ENCODE data around the gene CUEDC1.

The CUEDC1 gene

GRCh38 chr17:57874058-57874419 lies 81.2 kb downstream of the CUEDC1 start:
- no peak for DNase-seq

- no peak for DNase-seq
Measured at GRCh38 chr17:57873261-57874057, 81.8 kb downstream of the CUEDC1 start.

GRCh38 chr17:57872536-57872935 lies 82.7 kb downstream of the CUEDC1 start:
- DNase-seq, result no peak

- DNase-seq, result no peak
Measured at GRCh38 chr17:57871863-57872262, 83.3 kb downstream of the CUEDC1 start.

- DNase-seq, result no peak
Measured at GRCh38 chr17:57871155-57871554, 84.1 kb downstream of the CUEDC1 start.

- peak; percentile 41 for DNase-seq
Measured at GRCh38 chr17:57870283-57870635, 85.0 kb downstream of the CUEDC1 start.

- DNase-seq, result no peak
Measured at GRCh38 chr17:57869617-57870282, 85.5 kb downstream of the CUEDC1 start.

- no peak for DNase-seq
Measured at GRCh38 chr17:57868910-57869616, 86.1 kb downstream of the CUEDC1 start.

- DNase-seq, result peak; percentile 94
Measured at GRCh38 chr17:57868007-57868909, 87.0 kb downstream of the CUEDC1 start.

- no peak for DNase-seq
Measured at GRCh38 chr17:57867126-57867525, 88.1 kb downstream of the CUEDC1 start.

- DNase-seq, result no peak
Measured at GRCh38 chr17:57866723-57867122, 88.5 kb downstream of the CUEDC1 start.

GRCh38 chr17:57866319-57866718 lies 88.9 kb downstream of the CUEDC1 start:
- no peak for DNase-seq

GRCh38 chr17:57864273-57864672 lies 90.9 kb downstream of the CUEDC1 start:
- no peak for DNase-seq

- no peak for DNase-seq
Measured at GRCh38 chr17:57862694-57863667, 92.2 kb downstream of the CUEDC1 start.

GRCh38 chr17:57861790-57862693 lies 93.2 kb downstream of the CUEDC1 start:
- peak; percentile 49 for DNase-seq

GRCh38 chr17:57861000-57861789 lies 94.0 kb downstream of the CUEDC1 start:
- DNase-seq, result peak; percentile 96

GRCh38 chr17:57860414-57860999 lies 94.7 kb downstream of the CUEDC1 start:
- no peak for DNase-seq

- peak; percentile 90 for DNase-seq
Measured at GRCh38 chr17:57859601-57860413, 95.4 kb downstream of the CUEDC1 start.

Measured in NCI-H69 (cell line).